WI38 (cell line): Measurements from ENCODE around the gene GSG1L.

Source experiments
- H3K4me3 ChIP-seq: 2 replicates; pipeline ENCODE4 v1.5.1; 2011; ENCODE audit warnings: low read depth, mild to moderate bottlenecking, control low read depth, low read length
- TF ChIP-seq, protein P1 (sequence below): IDR thresholded peaks from 2 replicates; pipeline ENCODE4 v1.5.1; 2012; ENCODE audit warnings: low read depth, mild to moderate bottlenecking, control low read depth, low read length

The GSG1L gene

DNA sequence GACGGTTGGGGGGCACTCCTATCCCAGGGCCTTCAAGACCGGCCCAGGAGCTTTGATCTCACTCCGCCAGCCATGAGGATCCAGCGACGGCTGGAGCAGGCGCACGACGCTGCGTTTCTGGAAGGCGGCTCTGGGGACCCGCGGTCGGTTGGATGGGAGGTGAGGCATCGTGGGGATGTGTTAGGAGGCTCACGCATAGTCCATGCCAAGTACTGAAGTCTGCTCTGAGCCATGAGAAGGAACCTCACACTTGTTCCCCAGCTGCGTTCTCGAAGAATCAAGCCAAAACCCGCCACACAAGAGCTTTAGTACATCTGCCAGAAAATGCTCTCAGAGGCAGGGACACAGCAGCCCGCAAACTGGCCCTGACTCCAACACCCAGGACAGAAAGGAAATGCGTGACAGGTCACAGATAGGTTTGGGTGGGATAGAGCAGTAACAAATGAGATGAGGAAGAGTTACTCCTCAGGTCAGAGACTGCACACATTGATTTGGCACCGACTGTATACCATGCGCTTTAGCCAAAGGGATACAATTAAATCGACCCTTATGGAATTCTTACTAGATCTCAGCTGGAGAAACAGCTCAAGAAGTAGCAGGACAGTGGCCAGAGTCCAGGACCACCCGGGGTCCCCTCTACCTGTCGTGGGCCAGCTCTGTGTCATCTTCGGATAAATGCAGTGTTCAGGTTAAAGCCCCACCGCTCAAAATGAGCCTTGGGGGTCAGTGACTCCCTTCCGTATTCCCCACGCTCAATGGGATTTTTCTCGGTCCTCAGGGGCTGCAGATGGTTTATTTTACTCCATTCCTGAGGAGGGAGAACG is 6.7 kb upstream of the GSG1L start:
- H3K4me3 ChIP-seq = no peak overlapping the region
- TF ChIP-seq, protein P1, sequence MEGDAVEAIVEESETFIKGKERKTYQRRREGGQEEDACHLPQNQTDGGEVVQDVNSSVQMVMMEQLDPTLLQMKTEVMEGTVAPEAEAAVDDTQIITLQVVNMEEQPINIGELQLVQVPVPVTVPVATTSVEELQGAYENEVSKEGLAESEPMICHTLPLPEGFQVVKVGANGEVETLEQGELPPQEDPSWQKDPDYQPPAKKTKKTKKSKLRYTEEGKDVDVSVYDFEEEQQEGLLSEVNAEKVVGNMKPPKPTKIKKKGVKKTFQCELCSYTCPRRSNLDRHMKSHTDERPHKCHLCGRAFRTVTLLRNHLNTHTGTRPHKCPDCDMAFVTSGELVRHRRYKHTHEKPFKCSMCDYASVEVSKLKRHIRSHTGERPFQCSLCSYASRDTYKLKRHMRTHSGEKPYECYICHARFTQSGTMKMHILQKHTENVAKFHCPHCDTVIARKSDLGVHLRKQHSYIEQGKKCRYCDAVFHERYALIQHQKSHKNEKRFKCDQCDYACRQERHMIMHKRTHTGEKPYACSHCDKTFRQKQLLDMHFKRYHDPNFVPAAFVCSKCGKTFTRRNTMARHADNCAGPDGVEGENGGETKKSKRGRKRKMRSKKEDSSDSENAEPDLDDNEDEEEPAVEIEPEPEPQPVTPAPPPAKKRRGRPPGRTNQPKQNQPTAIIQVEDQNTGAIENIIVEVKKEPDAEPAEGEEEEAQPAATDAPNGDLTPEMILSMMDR = no peak

GRCh38 chr16:28068976-28069375 is 5.5 kb upstream of the GSG1L start:
- TF ChIP-seq, protein P1 = no peak
- no peak overlapping the region for H3K4me3 ChIP-seq

GRCh38 chr16:28067604-28068379 is 4.3 kb upstream of the GSG1L start:
- TF ChIP-seq, protein P1 = no peak
- H3K4me3 ChIP-seq = no peak overlapping the region

DNA sequence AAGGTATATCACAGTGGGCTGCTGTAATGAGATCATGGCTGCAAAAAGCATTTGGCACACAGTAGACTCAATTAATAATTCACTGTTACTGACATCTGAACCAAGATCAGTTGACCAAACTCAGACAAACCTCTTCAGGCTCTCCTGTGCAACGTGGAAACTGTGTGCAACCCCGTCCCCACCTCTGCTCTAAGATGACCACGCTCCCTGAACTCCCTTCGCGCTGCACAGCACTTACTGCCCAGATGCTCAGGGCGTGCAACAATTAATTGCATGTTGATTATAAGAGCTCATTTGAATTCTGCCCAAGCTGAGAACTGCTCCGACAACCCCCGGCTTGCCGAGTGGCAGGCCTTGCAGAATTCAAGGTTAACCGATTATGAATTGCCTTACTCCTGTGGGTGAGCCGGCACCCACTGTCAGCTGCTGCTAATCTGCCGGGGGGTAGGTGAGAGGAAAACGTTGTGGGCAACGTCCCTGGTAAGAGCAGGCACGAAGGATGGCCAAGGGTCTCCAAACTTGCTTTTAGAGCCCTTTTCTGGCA is 1.3 kb upstream of the GSG1L start:
- TF ChIP-seq, protein P1 = no peak
- H3K4me3 ChIP-seq = no peak overlapping the region

GRCh38 chr16:28064150-28064549 is 636 bp upstream of the GSG1L start:
- TF ChIP-seq, protein P1 = no peak

DNA sequence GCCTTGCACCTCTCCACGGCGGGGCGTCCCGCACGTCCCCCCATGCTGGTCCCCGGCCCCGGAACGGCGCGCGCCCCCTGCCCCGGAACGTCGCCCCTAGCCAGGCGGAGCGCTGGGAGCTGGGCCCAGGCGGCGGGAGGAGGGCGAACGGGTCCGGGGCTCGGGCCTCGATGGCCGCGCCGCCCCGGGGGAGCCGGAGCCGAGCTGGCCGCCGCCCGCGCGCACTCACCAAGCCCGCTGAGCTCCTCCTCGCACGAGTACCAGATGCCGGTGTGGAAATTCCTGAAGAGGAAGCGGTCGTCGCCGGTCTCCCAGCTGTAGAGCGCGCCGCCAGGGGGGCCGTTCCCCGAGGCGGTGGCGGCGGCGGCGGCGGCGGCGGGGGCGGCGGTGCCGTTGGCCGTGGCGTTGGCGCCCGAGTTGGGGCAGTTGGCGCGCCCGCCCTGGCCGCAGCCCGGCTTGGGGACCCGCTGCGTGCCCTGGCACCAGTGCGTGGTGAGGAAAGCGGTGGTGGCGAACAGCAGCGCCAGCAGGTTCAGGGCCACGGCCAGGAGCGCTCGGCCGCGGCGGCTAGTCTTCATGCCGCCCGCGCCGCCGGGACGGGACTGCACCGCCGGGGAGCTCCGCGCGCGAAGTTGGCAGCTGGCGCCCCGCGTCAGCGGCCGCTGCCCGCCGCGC is 530 bp downstream of the GSG1L start:
- no peak overlapping the region for H3K4me3 ChIP-seq
- TF ChIP-seq, protein P1 = no peak

More at GRCh38 chr16:28064150-28064549, 636 bp upstream of the GSG1L start:
- H3K4me3 ChIP-seq = no peak overlapping the region
